GM23248 (cell line): ENCODE data around the gene RASA3.

Source experiments
- EZH2 ChIP-seq: fragments of 200-600 bp; sonication (generic); IDR thresholded peaks from 2 replicates; pipeline ENCODE4 v1.6.1; 2018; ENCODE audit warnings: antibody characterized with exemption, mild to moderate bottlenecking; ENCODE audit not compliant: insufficient read depth, poor library complexity, severe bottlenecking
- EZH2phosphoT487 ChIP-seq: fragments of 200-600 bp; sonication (generic); IDR thresholded peaks from 2 replicates; pipeline ENCODE4 v1.6.1; 2018; ENCODE audit warnings: antibody characterized with exemption, moderate library complexity, mild to moderate bottlenecking, low read depth; ENCODE audit not compliant: insufficient read depth

- no peak for TF ChIP-seq EZH2
- no peak for TF ChIP-seq EZH2phosphoT487
Measured at GRCh38 chr13:113974304-113975281, 157.8 kb downstream of the RASA3 start.
